HTR-8/SVneo (cell line): ENCODE data around the gene TMEM229A.
"Not testable (repeated sequence)": the region's sequence is repeated elsewhere in the genome, so short reads cannot be mapped to it uniquely, and the experiment has no call there.

Experiments
- DNase-seq: peaks from one replicate; pipeline ENCODE4 v3.0.0; 2011; ENCODE audit warnings: low spot score, mixed read lengths; ENCODE audit not compliant: insufficient read length
- FAIRE-seq: peaks from 2 replicates; lab custom pipeline; 2011; peaks lifted over from hg19 to GRCh38; lab: Jason Lieb, UNC

Gene TMEM229A

DNA sequence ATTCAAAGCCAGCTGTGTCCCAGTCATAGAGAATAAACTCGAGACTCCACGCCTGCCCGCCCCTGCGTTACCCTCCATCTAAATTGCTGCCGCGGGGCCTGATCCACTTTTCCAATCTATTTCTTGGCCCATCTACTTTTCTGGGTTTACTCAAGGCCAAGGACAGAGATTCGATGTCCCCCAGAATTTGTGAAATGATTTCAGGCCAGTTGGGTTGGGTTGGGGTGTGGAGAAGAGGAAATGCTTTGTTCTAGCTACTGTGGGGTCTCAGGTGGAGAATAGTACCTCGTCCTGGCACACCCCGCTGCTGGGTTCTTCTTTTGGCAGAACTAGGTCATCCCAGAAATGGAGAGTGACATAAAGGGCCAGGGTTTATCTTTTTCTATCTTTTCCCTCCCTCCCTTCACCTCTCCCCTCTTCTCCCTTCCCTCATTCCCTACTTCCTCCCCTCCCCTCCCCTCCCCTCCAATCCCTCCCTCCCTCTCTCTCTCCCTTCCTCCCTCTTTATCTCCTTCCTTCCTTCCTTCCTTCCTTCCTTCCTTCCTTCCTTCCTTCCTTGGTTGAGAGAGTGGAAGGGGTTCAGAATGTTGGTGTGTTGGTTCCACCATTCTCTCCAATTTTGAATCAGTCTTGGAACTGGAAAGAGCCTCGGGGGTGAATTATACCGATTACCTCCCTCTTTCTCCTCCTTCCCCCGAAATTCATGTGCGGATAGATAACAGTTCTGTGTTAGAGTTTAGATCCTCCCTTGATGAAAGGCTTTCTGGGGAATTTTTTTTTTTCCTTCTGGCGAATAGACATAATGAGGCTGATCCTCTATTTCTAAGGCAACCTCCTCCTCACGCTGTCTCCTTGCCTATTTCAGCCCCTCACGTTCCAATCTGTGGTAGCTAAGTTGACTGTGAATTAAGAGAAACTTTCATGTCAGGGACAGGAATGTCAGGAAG is 1.2 kb upstream of the TMEM229A start:
- DNase-seq (no peak), FAIRE-seq (no peak)

DNA sequence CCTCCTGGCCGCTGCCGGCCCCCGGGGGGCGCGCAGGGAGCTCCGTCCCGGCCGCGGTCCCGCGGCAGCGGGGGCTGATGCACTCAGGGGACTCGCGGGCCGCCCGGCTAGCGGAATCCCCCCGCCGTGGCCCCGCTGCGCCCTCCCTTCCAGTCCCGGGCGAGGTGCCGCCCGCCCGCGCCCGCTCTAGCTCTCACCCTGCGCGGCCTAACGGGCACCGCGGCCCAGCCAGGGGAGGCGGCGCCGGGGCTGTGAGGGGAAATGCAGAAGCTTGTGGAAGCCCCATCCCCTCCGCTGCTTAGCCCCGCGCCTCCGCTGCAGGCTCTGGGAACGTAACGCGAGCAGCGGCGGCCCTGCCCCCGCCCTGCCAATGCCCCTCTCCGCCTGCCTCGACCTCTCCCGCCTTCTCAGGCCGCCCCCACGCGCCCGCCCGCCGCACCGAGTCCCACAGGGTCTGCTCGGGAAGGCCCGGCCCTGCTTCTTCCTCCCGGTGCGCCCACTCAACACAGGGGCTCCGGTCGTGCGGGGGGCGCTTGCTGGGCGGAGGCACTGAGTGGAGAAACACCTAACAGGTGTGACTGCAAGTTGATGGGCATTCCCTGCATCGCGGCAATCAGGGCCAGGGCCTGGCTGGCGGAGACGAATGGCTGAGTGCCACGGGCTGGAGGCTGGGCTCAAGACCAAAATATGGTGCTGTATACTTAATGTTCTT is 384 bp upstream of the TMEM229A start:
- DNase-seq (no peak), FAIRE-seq (no peak)

DNA sequence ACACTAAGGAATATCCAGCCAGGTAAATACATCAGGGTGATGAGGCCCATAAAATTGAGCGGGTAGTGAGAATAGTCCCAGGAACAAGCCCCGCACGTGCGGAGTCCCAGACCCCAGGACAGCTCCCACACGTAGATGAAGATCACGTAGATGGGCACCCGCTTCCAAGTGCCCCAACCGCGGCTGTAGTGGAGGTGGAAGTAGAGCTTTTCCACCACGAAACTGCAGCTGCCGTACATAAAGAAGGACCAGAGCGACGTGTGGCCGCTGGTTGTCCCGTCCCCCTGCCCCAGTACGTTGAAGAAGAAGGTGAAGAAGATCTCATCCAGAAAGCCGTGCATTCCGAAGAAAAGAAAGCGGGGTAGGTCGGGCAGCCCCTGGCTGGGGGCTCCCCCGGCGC is 948 bp downstream of the TMEM229A start:
- DNase-seq (no peak), FAIRE-seq (no peak)

GRCh38 chr7:124031406-124031805 is 1.5 kb downstream of the TMEM229A start:
- no peak for FAIRE-seq
- DNase-seq = no peak

GRCh38 chr7:124030964-124031363 is 1.9 kb downstream of the TMEM229A start:
- no peak for DNase-seq

GRCh38 chr7:124029396-124030188 is 3.3 kb downstream of the TMEM229A start:
- no peak for FAIRE-seq
- DNase-seq = no peak

More at GRCh38 chr7:124030964-124031363, 1.9 kb downstream of the TMEM229A start:
- no peak for FAIRE-seq

- DNase-seq (no peak), FAIRE-seq (no peak)
Observed at GRCh38 chr7:124027236-124027635, 5.6 kb downstream of the TMEM229A start.

- not testable (repeated sequence) for DNase-seq, FAIRE-seq
Observed at GRCh38 chr7:124024329-124024728, 8.5 kb downstream of the TMEM229A start.

DNA sequence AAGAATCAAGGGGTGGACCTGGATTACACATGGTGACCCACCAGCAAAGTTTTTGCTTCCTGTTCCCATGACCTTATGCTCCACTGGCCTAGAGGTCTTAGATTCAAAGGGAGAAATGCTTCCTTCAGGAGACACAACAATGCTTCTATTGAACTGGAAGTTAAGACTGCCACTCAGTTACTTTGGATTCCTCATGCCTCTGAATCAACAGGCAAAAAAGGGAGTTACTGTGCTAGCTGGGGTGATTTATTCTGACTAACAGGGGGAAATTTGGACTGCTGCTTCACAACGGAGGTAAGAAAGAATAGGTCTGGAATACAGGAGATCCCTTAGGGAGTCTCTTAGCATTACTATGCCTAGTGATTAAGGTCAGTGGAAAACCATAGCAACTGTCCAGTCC is 10.3 kb downstream of the TMEM229A start:
- no peak for FAIRE-seq
- DNase-seq = no peak

DNA sequence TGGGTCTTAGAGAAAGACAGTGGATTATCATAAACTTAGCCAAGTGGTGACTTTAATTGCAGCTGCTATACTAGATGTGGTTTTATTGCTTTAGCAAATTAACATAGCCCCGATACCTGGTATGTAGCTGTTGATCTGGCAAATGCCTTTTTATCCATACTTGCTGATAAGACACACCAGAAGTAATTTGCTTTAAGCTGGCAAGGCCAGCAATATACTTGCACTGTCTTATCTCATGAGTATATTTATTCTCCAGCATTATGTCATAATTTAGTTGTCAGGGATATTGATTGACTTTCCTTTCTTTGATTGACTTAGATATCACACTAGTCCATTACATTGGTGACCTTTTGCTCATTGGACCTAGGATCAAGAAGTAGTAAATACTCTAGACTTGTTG is 12.8 kb downstream of the TMEM229A start:
- DNase-seq = no peak
- no peak for FAIRE-seq

- FAIRE-seq (no peak), DNase-seq (no peak)
Observed at GRCh38 chr7:124013306-124013705, 19.6 kb downstream of the TMEM229A start.

GRCh38 chr7:124012864-124013263 is 20.0 kb downstream of the TMEM229A start:
- no peak for FAIRE-seq
- no peak for DNase-seq

DNA sequence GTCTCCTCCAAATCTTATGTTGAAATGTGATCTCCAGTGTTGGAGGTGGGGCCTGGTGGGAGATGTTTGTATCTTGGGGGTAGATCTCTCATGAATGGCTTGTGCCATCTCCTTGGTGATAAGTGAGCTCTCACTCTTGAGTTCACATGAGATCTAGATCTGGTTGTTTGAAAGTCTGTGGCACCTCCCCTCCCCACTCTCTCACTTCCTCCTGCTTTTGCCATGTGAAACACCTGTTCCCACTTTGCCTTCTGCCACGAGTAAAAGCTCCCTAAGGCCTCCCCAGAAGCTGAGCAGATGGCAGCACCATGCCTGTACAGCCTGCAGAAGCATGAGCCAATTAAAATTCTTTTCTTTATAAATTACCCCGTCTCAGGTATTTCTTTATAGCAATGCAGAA is 23.5 kb downstream of the TMEM229A start:
- DNase-seq (no peak), FAIRE-seq (no peak)

DNA sequence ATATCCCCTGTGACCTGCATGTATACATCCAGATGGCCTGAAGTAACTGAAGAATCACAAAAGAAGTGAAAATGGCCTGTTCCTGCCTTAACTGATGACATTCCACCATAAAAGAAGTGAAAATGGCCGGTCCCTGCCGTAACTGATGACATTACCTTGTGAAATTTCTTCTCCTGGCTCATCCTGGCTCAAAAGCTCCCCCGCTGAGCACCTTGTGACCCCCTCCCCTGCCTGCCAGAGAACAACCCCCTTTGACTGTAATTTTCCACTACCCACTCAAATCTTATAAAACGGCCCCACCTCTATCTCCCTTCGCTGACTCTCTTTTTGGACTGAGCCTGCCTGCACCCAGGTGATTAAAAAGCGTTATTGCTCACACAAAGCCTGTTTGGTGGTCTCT is 24.6 kb downstream of the TMEM229A start:
- not testable (repeated sequence) for DNase-seq, FAIRE-seq

GRCh38 chr7:123999703-124000102 is 33.2 kb downstream of the TMEM229A start:
- DNase-seq (no peak), FAIRE-seq (no peak)

GRCh38 chr7:123998921-123999320 is 33.9 kb downstream of the TMEM229A start:
- FAIRE-seq (no peak), DNase-seq (no peak)

DNA sequence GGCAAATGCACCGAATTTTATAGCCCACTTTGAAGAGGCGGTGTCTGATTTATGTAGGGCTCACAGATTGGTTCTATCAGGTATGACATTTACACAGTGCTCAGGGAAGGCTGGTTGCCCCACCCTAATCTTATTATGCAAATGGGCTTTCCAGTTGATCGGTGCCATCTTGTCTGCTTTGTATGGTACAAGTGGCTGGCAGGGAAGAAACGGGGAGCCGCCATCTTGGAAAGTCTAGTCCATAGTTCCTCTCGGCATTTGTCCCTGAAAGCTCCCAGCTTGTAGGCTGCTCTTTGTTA is 36.6 kb downstream of the TMEM229A start:
- DNase-seq (no peak), FAIRE-seq (no peak)

- FAIRE-seq (no peak), DNase-seq (no peak)
Observed at GRCh38 chr7:123995617-123996326, 37.1 kb downstream of the TMEM229A start.

DNA sequence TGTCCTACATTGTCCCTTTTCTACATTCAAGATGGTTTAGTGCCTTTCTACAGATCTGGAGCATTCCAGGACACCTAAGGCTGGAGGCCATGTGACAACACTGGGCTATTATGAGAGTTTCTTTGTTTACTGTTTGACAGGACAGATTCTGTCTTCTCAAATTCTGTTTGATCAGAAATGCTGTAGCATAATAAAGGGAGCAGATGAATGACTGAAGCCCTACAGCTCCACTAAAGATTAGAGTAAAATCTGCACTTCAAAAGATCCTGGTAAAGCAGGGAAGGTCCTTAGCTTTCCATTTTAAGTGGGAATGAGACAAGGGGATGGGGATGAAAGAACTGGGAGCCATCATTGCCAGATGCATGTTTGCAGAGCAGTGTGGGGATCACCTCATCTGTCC is 38.4 kb downstream of the TMEM229A start:
- FAIRE-seq (no peak), DNase-seq (no peak)

- FAIRE-seq (no peak), DNase-seq (no peak)
Observed at GRCh38 chr7:123993996-123994395, 38.9 kb downstream of the TMEM229A start.
